ENCODE measurements around the gene TPM2.
"Not testable (repeated sequence)": the region's sequence is repeated elsewhere in the genome, so short reads cannot be mapped to it uniquely, and the experiment has no call there.

The TPM2 gene

GRCh38 chr9:35649431-35650340 is 40.0 kb downstream of the TPM2 start:
- no peak for DNase-seq (ENCODE audit: low read depth)
- no peak for TF ChIP-seq CTCF (IDR thresholded peaks at IDR 0.05; ENCODE audit: low read depth, low read length, missing control alignments)
- H3K4me3 ChIP-seq (ENCODE audit: low read depth, low read length), result peak overlapping the region; percentile 67

- peak; percentile 91 for TF ChIP-seq CTCF (IDR thresholded peaks at IDR 0.05; ENCODE audit: low read depth, low read length, missing control alignments)
- peak overlapping the region; percentile 80 for H3K4me3 ChIP-seq (ENCODE audit: low read depth, low read length)
- no peak for DNase-seq (ENCODE audit: low read depth)
Observed at GRCh38 chr9:35646533-35647265, 43.0 kb downstream of the TPM2 start.

GRCh38 chr9:35646153-35646532 is 43.6 kb downstream of the TPM2 start:
- no peak for DNase-seq (ENCODE audit: low read depth)
- H3K4me3 ChIP-seq (ENCODE audit: low read depth, low read length), result peak overlapping the region; percentile 80
- no peak for TF ChIP-seq CTCF (IDR thresholded peaks at IDR 0.05; ENCODE audit: low read depth, low read length, missing control alignments)

- not testable (repeated sequence) for DNase-seq (ENCODE audit: low read depth)
- peak overlapping the region; percentile 80 for H3K4me3 ChIP-seq (ENCODE audit: low read depth, low read length)
Observed at GRCh38 chr9:35645736-35646135, 44.0 kb downstream of the TPM2 start.

- DNase-seq (ENCODE audit: low read depth), result no peak
- H3K4me3 ChIP-seq (ENCODE audit: low read depth, low read length), result no peak overlapping the region
- TF ChIP-seq CTCF (IDR thresholded peaks at IDR 0.05; ENCODE audit: low read depth, low read length, missing control alignments), result no peak
Observed at GRCh38 chr9:35643046-35643445, 46.7 kb downstream of the TPM2 start.

GRCh38 chr9:35641478-35641877 is 48.2 kb downstream of the TPM2 start:
- not testable (repeated sequence) for H3K4me3 ChIP-seq (ENCODE audit: low read depth, low read length); DNase-seq (ENCODE audit: low read depth)

GRCh38 chr9:35640431-35640830 is 49.3 kb downstream of the TPM2 start:
- not testable (repeated sequence) for DNase-seq (ENCODE audit: low read depth); H3K4me3 ChIP-seq (ENCODE audit: low read depth, low read length)

GRCh38 chr9:35639631-35640030 is 50.1 kb downstream of the TPM2 start:
- no peak for DNase-seq (ENCODE audit: low read depth)
- H3K4me3 ChIP-seq (ENCODE audit: low read depth, low read length), result no peak overlapping the region
- no peak for TF ChIP-seq CTCF (IDR thresholded peaks at IDR 0.05; ENCODE audit: low read depth, low read length, missing control alignments)

- not testable (repeated sequence) for H3K4me3 ChIP-seq (ENCODE audit: low read depth, low read length); DNase-seq (ENCODE audit: low read depth)
Observed at GRCh38 chr9:35639225-35639624, 50.5 kb downstream of the TPM2 start.

GRCh38 chr9:35638751-35639150 is 51.0 kb downstream of the TPM2 start:
- H3K4me3 ChIP-seq (ENCODE audit: low read depth, low read length); DNase-seq (ENCODE audit: low read depth): not testable (repeated sequence)

GRCh38 chr9:35637427-35637955 is 52.2 kb downstream of the TPM2 start:
- DNase-seq (ENCODE audit: low read depth); H3K4me3 ChIP-seq (ENCODE audit: low read depth, low read length): not testable (repeated sequence)

GRCh38 chr9:35636877-35637246 is 52.9 kb downstream of the TPM2 start:
- DNase-seq (ENCODE audit: low read depth), result not testable (repeated sequence)

More at GRCh38 chr9:35636877-35637246, 52.9 kb downstream of the TPM2 start:
- not testable (repeated sequence) for H3K4me3 ChIP-seq (ENCODE audit: low read depth, low read length)
